HepG2 (cell line): ENCODE data around the gene CEP250. TPM values are rescaled to one million over a fixed set of nuclear protein-coding genes. Genes with fewer than 3 reads are reported as not detected.
A peak's percentile ranks its signal among the peaks of the same experiment; 100 is the strongest.

Experiments used
- ATAC-seq: fragments of 200-7000 bp; cut with Tn5 transposase; 3 replicates; pipeline ENCODE4 v1.9.1; 2020; ENCODE audit warnings: mild to moderate bottlenecking, moderate library complexity
- BruUV-seq: library from RNA; stranded (reverse); fragments of 400-500 nt; replicated peaks from 2 replicates; lab custom pipeline; 2021; lab: Mats Ljungman, UMichigan
- CTCF ChIA-PET: fragments of 300-600 bp; formaldehyde crosslinking; extraction: SDS; loops from one replicate; lab custom pipeline; 2021; ENCODE audit warnings: low total read pairs, inconsistent platforms, low intra/inter-chr PET ratio; lab: Yijun Ruan, JAX
- POLR2A ChIA-PET: fragments of 350-600 bp; sonication (Branson Sonifier 250); formaldehyde crosslinking; loops from one replicate; lab custom pipeline; 2020; ENCODE audit warnings: antibody characterized with exemption, inconsistent platforms; lab: Yijun Ruan, JAX
- DNase-seq: peaks from one replicate; pipeline ENCODE4 v3.0.0-alpha.2; 2015; ENCODE audit warnings: low spot score
- FAIRE-seq: peaks from 3 replicates; lab custom pipeline; 2011; peaks lifted over from hg19 to GRCh38; lab: Jason Lieb, UNC
- H2AFZ ChIP-seq: one replicate; pipeline ENCODE4 v1.6.1; 2011; ENCODE audit warnings: low read length, inconsistent platforms
- H3K27ac ChIP-seq: fragments of 300-600 bp; 3 replicates; pipeline ENCODE4 v1.8.0; 2011; ENCODE audit warnings: mixed run types, mild to moderate bottlenecking, mixed read lengths, low read length, inconsistent platforms; ENCODE audit not compliant: insufficient read depth; ENCODE audit errors: extremely low read length
- H3K27me3 ChIP-seq, 2 experiments: fragments of 200-600 bp in 1 of 2; 2 replicates in 1 of 2; 3 replicates in 1 of 2; pipeline versions ENCODE4 v1.6.0 to v1.8.0; 2011; ENCODE audit warnings: low read length in 2 of 2, mild to moderate bottlenecking in 2 of 2, moderate library complexity in 2 of 2, inconsistent platforms in 1 of 2; ENCODE audit not compliant: insufficient read depth in 2 of 2, control insufficient read depth in 1 of 2
- H3K36me3 ChIP-seq, 2 experiments: fragments of 200-600 bp in 1 of 2; replicated peaks in 1 of 2; 2 replicates in 1 of 2; 3 replicates in 1 of 2; pipeline versions ENCODE4 v1.5.1 to v1.8.0; 2011; ENCODE audit warnings: low read length in 2 of 2, inconsistent platforms in 1 of 2; ENCODE audit not compliant: insufficient read depth in 2 of 2, control insufficient read depth in 1 of 2
- H3K4me1 ChIP-seq: 2 replicates; pipeline ENCODE4 v1.5.1; 2012; ENCODE audit warnings: low read length, inconsistent platforms; ENCODE audit not compliant: insufficient read depth
- H3K4me2 ChIP-seq: 2 replicates; pipeline ENCODE4 v1.6.0; 2011; ENCODE audit warnings: low read depth, low read length, inconsistent platforms
- H3K4me3 ChIP-seq, 3 experiments: fragments of 200-600 bp in 1 of 3; sonication (generic), shearing (Covaris generic) in 1 of 3; replicated peaks in 1 of 3; 2 replicates each; pipeline ENCODE4 v1.5.1; 2011 to 2016; ENCODE audit warnings: low read length in 3 of 3, inconsistent platforms in 2 of 3, low read depth in 2 of 3, mild to moderate bottlenecking in 2 of 3, control low read depth in 1 of 3, mixed read lengths in 1 of 3; ENCODE audit not compliant: insufficient read depth in 1 of 3
- H3K79me2 ChIP-seq: one replicate; pipeline ENCODE4 v1.6.1; 2011; ENCODE audit warnings: low read length, inconsistent platforms; ENCODE audit not compliant: insufficient read depth
- H3K9ac ChIP-seq: 2 replicates; pipeline ENCODE4 v1.6.0; 2011; ENCODE audit warnings: mild to moderate bottlenecking, low read depth, low read length, inconsistent platforms; ENCODE audit not compliant: insufficient read depth
- H3K9me3 ChIP-seq: 2 replicates; pipeline ENCODE4 v1.5.1; 2012; ENCODE audit warnings: mild to moderate bottlenecking, low read length
- H4K20me1 ChIP-seq: 2 replicates; pipeline ENCODE4 v1.6.0; 2011; ENCODE audit warnings: inconsistent platforms, mild to moderate bottlenecking, low read length, moderate library complexity; ENCODE audit not compliant: insufficient read depth
- CENPT ChIP-seq: sonication (generic); formaldehyde crosslinking; IDR thresholded peaks from 2 replicates; pipeline ENCODE4 v1.8.0; 2022; ENCODE audit warnings: low read depth, mild to moderate bottlenecking, moderate library complexity, missing genetic modification reagents
- GABPB1 ChIP-seq: IDR thresholded peaks from 2 replicates; pipeline ENCODE4 v1.6.1; 2016; ENCODE audit warnings: mild to moderate bottlenecking, missing genetic modification reagents, moderate library complexity, missing compliant biosample characterization
- HDAC1 ChIP-seq: sonication (generic); formaldehyde crosslinking; IDR thresholded peaks from 2 replicates; pipeline ENCODE4 v1.5.1; 2020; ENCODE audit warnings: mild to moderate bottlenecking, missing genetic modification reagents
- JUNB ChIP-seq: sonication (generic); formaldehyde crosslinking; IDR thresholded peaks from 2 replicates; pipeline ENCODE4 v1.8.0; 2022; ENCODE audit warnings: missing genetic modification reagents, mild to moderate bottlenecking, borderline replicate concordance
- KLF13 ChIP-seq: sonication (generic); formaldehyde crosslinking; IDR thresholded peaks from 2 replicates; pipeline ENCODE4 v1.4.0; 2020; ENCODE audit warnings: mild to moderate bottlenecking, missing genetic modification reagents
- NR2F1 ChIP-seq, 2 experiments: fragments of 450-650 bp in 1 of 2; formaldehyde crosslinking in 1 of 2; IDR thresholded peaks; 2 replicates each; pipeline versions ENCODE4 v1.5.0 to v1.6.1; 2016 to 2020; ENCODE audit warnings: mild to moderate bottlenecking in 1 of 2, missing compliant biosample characterization in 1 of 2, missing genetic modification reagents in 1 of 2, moderate library complexity in 1 of 2
- SRF ChIP-seq: IDR thresholded peaks from 2 replicates; pipeline ENCODE4 v1.6.1; 2011; ENCODE audit warnings: mild to moderate bottlenecking, low read depth, low read length, moderate library complexity
- ZBTB1 ChIP-seq: sonication (generic); formaldehyde crosslinking; IDR thresholded peaks from 2 replicates; pipeline ENCODE4 v1.4.0; 2020; ENCODE audit warnings: missing genetic modification reagents, borderline replicate concordance
- ZNF124 ChIP-seq: sonication (generic); formaldehyde crosslinking; IDR thresholded peaks from 2 replicates; pipeline ENCODE4 v1.4.0; 2020; ENCODE audit warnings: missing genetic modification reagents
- ZNF501 ChIP-seq: sonication (generic); formaldehyde crosslinking; IDR thresholded peaks from 2 replicates; pipeline ENCODE4 v1.5.1; 2020; ENCODE audit warnings: mild to moderate bottlenecking, moderate library complexity, missing genetic modification reagents
- WGBS: methylation state at CpG from one replicate; pipeline ENCODE4 v1.1.6; 2017; ENCODE audit warnings: low lambda C conversion rate; 5-methylcytosine and 5-hydroxymethylcytosine counted together
- in situ Hi-C: cut with HindIII; loops from 2 replicates; pipeline ENCODE4 v1.10.0; 2017; ENCODE audit warnings: low pct_unique_long_range_greater_than_20kb; ENCODE audit not compliant: extremely low pct_ligation_motif_present
- intact Hi-C: fragments of 100-400 bp; cut with micrococcal nuclease; formaldehyde crosslinking; loops from one replicate; pipeline ENCODE4 v1.10.0; 2022; ENCODE audit not compliant: unreplicated experiment
- polyA plus RNA-seq, 8 experiments: library from polyadenylated mRNA; depleted of rRNA in 3 of 8; stranded (reverse) in 7 of 8; unstranded in 1 of 8; fragments of >200 nt; fragmentation: Illumina TruSeq in 4 of 8; extraction: Trizol in 4 of 8; gene quantifications; 2 replicates each; pipeline versions ENCODE4 v1.2.1 to v1.2.3, GENCODE V29; 2011 to 2016; ENCODE audit warnings: low read depth in 4 of 8, missing spikeins in 1 of 8, mixed read lengths in 1 of 8; ENCODE audit not compliant: insufficient read depth in 1 of 8
- total RNA-seq, 5 experiments: library from RNA; depleted of rRNA; stranded (reverse); fragments of >200 nt; fragmentation: Illumina TruSeq; extraction: Trizol; gene quantifications; 2 replicates each; pipeline ENCODE4 v1.2.3, GENCODE V29; 2016; ENCODE audit warnings: low read depth in 1 of 5
- TF ChIP-seq, protein P1 (sequence below): sonication (generic); formaldehyde crosslinking; IDR thresholded peaks from 2 replicates; pipeline ENCODE4 v1.9.0; 2022; ENCODE audit warnings: missing genetic modification reagents, mild to moderate bottlenecking, borderline replicate concordance
- TF ChIP-seq, protein P2 (sequence below): sonication (generic); formaldehyde crosslinking; IDR thresholded peaks from 2 replicates; pipeline ENCODE4 v1.5.1; 2020; ENCODE audit warnings: mild to moderate bottlenecking, missing genetic modification reagents, moderate library complexity
- TF ChIP-seq, protein P3 (sequence below): sonication (generic); formaldehyde crosslinking; IDR thresholded peaks from 2 replicates; pipeline ENCODE4 v1.4.0; 2020; ENCODE audit warnings: mild to moderate bottlenecking, missing genetic modification reagents
- TF ChIP-seq, protein P4 (sequence below): sonication (generic); formaldehyde crosslinking; IDR thresholded peaks from 2 replicates; pipeline ENCODE4 v1.4.0; 2020; ENCODE audit warnings: mild to moderate bottlenecking, missing genetic modification reagents

CEP250 gene
- total and polyA plus RNA-seq, 2 of the 13 experiments (the other 11 are each of a cell fraction or from before 2014, with no cell fraction given) = 28.8 to 55.3 TPM

DNA sequence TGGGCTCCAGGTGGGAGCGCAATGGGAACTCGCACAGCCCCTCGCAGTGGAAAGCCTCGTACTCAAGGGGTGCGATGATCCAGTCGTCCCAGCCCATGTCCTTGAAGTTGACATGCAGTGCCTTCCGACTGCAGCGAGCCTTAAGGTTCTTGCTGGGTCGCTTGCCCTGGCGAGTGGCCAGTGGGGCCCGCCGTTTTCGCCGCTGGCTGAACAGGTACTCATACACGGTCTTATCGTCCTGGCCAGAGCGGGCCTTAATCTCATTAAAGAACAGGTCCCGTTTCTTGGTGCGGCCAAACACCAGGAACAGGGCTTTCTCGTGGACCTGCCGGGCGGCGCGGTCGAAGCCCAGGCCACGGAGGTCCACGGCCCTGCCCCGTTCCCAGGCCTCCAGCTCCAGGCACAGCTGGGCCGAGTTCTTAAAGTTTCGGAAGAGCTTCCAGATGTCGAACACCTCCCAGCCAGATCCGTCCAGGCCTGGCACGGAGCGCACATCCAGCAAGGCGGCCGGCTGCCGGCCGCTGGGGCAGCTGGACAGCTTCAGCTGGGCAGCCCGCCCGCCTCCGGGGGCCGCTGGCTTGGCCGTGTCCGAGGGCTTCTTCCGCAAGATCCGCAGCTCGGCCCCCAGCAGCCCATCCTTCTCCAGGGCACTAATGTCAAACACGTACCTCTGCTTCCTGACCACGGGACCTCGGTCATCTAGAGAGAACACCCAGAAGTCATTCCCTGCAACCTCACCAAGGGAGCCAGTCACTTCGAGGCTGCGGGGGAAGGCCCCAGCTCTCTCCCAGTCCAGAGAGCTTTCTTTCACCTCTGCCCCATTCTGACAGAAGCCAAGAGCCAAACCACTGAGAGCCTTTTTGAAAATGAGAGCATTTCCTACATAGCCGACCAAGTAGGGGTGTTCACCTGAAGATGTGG, 21.1 kb upstream of the CEP250 start:
- intact Hi-C loops (loop anchor here (5.0 kb wide), 1 partner anchor 92 kb away; no protein-coding TSS in a partner anchor), in situ Hi-C loops (loop anchor here (25.0 kb wide), 1 partner anchor 297 kb away; the partner anchor contains the start of gene EDEM2)
- BruUV-seq = no TSS peak
- no peak overlapping the region for H3K27ac ChIP-seq
- no peaks in the 10 kb centered on the region for H3K9me3 ChIP-seq
- DNase-seq (no peak), ATAC-seq (no peak), FAIRE-seq (no peak)
- POLR2A ChIA-PET = interaction anchor here (1.5 to 2.8 kb wide), 2 partner anchors 20 to 150 kb away, joined by 4 to 17 read pairs; partner anchors contain the start of gene EIF6
- peak overlapping the region; percentile 98; the same call in 1 of the 2 replicates for H3K4me2 ChIP-seq
- H3K27me3 ChIP-seq = peaks cover 0 to 33% of the 10 kb centered on the region in 2 experiments; a peak in 3 of 5 replicates
- no peak overlapping the region for H2AFZ ChIP-seq
- no peak overlapping the region for H3K9ac ChIP-seq
- H4K20me1 ChIP-seq = no peaks in the 10 kb centered on the region
- CTCF ChIA-PET = no interaction called here
- H3K79me2 ChIP-seq = no peaks in the 10 kb centered on the region
- no peaks in the 10 kb centered on the region for H3K36me3 ChIP-seq
- H3K4me3 ChIP-seq = peak overlapping the region in 1 of 3 experiments; percentile 13; a peak in 1 of 6 replicates
- WGBS = 70% methylated on average over 52 of the region's 53 CpGs
- peaks cover 63% of the 10 kb centered on the region for H3K4me1 ChIP-seq
- no peak for TF ChIP-seq JUNB (CRISPR knock-in tag)
- TF ChIP-seq, protein P1, sequence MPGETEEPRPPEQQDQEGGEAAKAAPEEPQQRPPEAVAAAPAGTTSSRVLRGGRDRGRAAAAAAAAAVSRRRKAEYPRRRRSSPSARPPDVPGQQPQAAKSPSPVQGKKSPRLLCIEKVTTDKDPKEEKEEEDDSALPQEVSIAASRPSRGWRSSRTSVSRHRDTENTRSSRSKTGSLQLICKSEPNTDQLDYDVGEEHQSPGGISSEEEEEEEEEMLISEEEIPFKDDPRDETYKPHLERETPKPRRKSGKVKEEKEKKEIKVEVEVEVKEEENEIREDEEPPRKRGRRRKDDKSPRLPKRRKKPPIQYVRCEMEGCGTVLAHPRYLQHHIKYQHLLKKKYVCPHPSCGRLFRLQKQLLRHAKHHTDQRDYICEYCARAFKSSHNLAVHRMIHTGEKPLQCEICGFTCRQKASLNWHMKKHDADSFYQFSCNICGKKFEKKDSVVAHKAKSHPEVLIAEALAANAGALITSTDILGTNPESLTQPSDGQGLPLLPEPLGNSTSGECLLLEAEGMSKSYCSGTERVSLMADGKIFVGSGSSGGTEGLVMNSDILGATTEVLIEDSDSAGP = 0 out of 2 replicates have a peak, but pooled peaks have one; percentile 19
- TF ChIP-seq, protein P2, sequence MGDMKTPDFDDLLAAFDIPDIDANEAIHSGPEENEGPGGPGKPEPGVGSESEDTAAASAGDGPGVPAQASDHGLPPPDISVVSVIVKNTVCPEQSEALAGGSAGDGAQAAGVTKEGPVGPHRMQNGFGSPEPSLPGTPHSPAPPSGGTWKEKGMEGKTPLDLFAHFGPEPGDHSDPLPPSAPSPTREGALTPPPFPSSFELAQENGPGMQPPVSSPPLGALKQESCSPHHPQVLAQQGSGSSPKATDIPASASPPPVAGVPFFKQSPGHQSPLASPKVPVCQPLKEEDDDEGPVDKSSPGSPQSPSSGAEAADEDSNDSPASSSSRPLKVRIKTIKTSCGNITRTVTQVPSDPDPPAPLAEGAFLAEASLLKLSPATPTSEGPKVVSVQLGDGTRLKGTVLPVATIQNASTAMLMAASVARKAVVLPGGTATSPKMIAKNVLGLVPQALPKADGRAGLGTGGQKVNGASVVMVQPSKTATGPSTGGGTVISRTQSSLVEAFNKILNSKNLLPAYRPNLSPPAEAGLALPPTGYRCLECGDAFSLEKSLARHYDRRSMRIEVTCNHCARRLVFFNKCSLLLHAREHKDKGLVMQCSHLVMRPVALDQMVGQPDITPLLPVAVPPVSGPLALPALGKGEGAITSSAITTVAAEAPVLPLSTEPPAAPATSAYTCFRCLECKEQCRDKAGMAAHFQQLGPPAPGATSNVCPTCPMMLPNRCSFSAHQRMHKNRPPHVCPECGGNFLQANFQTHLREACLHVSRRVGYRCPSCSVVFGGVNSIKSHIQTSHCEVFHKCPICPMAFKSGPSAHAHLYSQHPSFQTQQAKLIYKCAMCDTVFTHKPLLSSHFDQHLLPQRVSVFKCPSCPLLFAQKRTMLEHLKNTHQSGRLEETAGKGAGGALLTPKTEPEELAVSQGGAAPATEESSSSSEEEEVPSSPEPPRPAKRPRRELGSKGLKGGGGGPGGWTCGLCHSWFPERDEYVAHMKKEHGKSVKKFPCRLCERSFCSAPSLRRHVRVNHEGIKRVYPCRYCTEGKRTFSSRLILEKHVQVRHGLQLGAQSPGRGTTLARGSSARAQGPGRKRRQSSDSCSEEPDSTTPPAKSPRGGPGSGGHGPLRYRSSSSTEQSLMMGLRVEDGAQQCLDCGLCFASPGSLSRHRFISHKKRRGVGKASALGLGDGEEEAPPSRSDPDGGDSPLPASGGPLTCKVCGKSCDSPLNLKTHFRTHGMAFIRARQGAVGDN (CRISPR knock-in tag) = peak; percentile 15; the same call in 1 of the 2 replicates
- no peak for TF ChIP-seq ZBTB1 (CRISPR knock-in tag)
- TF ChIP-seq, protein P3, sequence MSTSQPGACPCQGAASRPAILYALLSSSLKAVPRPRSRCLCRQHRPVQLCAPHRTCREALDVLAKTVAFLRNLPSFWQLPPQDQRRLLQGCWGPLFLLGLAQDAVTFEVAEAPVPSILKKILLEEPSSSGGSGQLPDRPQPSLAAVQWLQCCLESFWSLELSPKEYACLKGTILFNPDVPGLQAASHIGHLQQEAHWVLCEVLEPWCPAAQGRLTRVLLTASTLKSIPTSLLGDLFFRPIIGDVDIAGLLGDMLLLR (CRISPR knock-in tag) = 0 out of 2 replicates have a peak, but pooled peaks have one; percentile 48
- TF ChIP-seq SRF = no peak
- TF ChIP-seq GABPB1 (CRISPR knock-in tag) = peak; percentile 28; the same call in 1 of the 2 replicates
- no peak for TF ChIP-seq CENPT (CRISPR knock-in tag)
- no peak for TF ChIP-seq KLF13 (CRISPR knock-in tag)
- no peak for TF ChIP-seq NR2F1 (CRISPR knock-in tag; IDR thresholded peaks at IDR 0.05)
- TF ChIP-seq ZNF124 = no peak
- TF ChIP-seq HDAC1 (CRISPR knock-in tag) = no peak
- 0 out of 2 replicates have a peak, but pooled peaks have one; percentile 56 for TF ChIP-seq ZNF501 (CRISPR knock-in tag)
- TF ChIP-seq, protein P4, sequence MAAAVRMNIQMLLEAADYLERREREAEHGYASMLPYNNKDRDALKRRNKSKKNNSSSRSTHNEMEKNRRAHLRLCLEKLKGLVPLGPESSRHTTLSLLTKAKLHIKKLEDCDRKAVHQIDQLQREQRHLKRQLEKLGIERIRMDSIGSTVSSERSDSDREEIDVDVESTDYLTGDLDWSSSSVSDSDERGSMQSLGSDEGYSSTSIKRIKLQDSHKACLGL (CRISPR knock-in tag) = 0 out of 2 replicates have a peak, but pooled peaks have one; percentile 19
